HCT116 (cell line): ENCODE results near the gene GUCA2B. TPM values are rescaled to one million over a fixed set of nuclear protein-coding genes. Genes with fewer than 3 reads are reported as not detected.

Source experiments
- ATAC-seq: fragments of 200-7000 bp; cut with Tn5 transposase; 2 replicates; pipeline ENCODE4 v1.9.1; 2020; ENCODE audit warnings: mild to moderate bottlenecking, moderate library complexity
- BruUV-seq: library from RNA; stranded (reverse); fragments of 400-500 nt; replicated peaks from 2 replicates; lab custom pipeline; 2021; lab: Mats Ljungman, UMichigan
- CTCF ChIA-PET: fragments of 300-600 bp; sonication (Branson Sonifier 250); formaldehyde crosslinking; loops from one replicate; lab custom pipeline; 2021; ENCODE audit warnings: antibody characterized with exemption; lab: Charles Lee
- POLR2A ChIA-PET: fragments of 300-600, 350-600 bp; sonication (Branson Sonifier 250); formaldehyde crosslinking; loops from one replicate; lab custom pipeline; 2021; ENCODE audit warnings: antibody characterized with exemption; lab: Charles Lee
- RAD21 ChIA-PET, 2 experiments: fragments of 300-600 bp; sonication (Branson Sonifier 250); formaldehyde crosslinking; loops; one replicate each; lab custom pipeline; 2023; ENCODE audit warnings: low total read pairs in 2 of 2; ENCODE audit not compliant: uncharacterized antibody in 2 of 2, unreplicated experiment in 2 of 2, low non-redundant PET in 1 of 2; lab: Charles Lee
- DNase-seq: peaks from one replicate; pipeline ENCODE4 v3.0.0-alpha.2; 2010; ENCODE audit warnings: low read depth, low spot score
- H2AFZ ChIP-seq: fragments of 200-600 bp; shearing (Covaris generic), sonication (generic); 2 replicates; pipeline ENCODE4 v1.6.1; 2017; ENCODE audit warnings: low read depth, mixed run types, mixed read lengths, antibody characterized with exemption, low read length; ENCODE audit not compliant: poor library complexity, severe bottlenecking
- H3K27ac ChIP-seq: 2 replicates; pipeline ENCODE4 v1.5.1; 2012; ENCODE audit warnings: low read depth, low read length
- H3K27me3 ChIP-seq: fragments of 200-600 bp; sonication (generic); 2 replicates; pipeline ENCODE4 v1.6.1; 2016; ENCODE audit warnings: mixed run types, low read length, mixed read lengths; ENCODE audit not compliant: insufficient read depth
- H3K36me3 ChIP-seq, 2 experiments: fragments of 200-500 bp in 1 of 2; fragments of 200-600 bp in 1 of 2; sonication (Bioruptor generic) in 1 of 2; sonication (generic) in 1 of 2; 2 replicates each; pipeline versions ENCODE4 v1.5.1 to v1.6.1; 2014 to 2016; ENCODE audit warnings: low read length in 2 of 2, inconsistent platforms in 1 of 2, mixed read lengths in 1 of 2, mixed run types in 1 of 2; ENCODE audit not compliant: insufficient read depth in 2 of 2, control insufficient read depth in 1 of 2
- H3K4me1 ChIP-seq, 2 experiments: fragments of 200-600 bp in 1 of 2; sonication (generic) in 1 of 2; 2 replicates each; pipeline versions ENCODE4 v1.5.1 to v1.6.1; 2012 to 2017; ENCODE audit warnings: low read length in 2 of 2, inconsistent platforms in 1 of 2, mild to moderate bottlenecking in 1 of 2, mixed read lengths in 1 of 2, mixed run types in 1 of 2, moderate library complexity in 1 of 2; ENCODE audit not compliant: insufficient read depth in 2 of 2, control insufficient read depth in 1 of 2
- H3K4me2 ChIP-seq: fragments of 200-600 bp; sonication (generic); 2 replicates; pipeline ENCODE4 v1.6.1; 2017; ENCODE audit warnings: mixed run types, low read length, mixed read lengths
- H3K4me3 ChIP-seq, 2 experiments: fragments of 200-600 bp in 1 of 2; sonication (generic) in 1 of 2; replicated peaks in 1 of 2; 2 replicates each; pipeline ENCODE4 v1.5.1; 2011 to 2016; ENCODE audit warnings: low read length in 2 of 2, control low read depth in 1 of 2, low read depth in 1 of 2, mild to moderate bottlenecking in 1 of 2, mixed read lengths in 1 of 2, mixed run types in 1 of 2
- H3K79me2 ChIP-seq: fragments of 200-600 bp; sonication (generic); 2 replicates; pipeline ENCODE4 v1.6.1; 2017; ENCODE audit warnings: mild to moderate bottlenecking, mixed run types, low read length, moderate library complexity, mixed read lengths; ENCODE audit not compliant: insufficient read depth
- H3K9ac ChIP-seq: fragments of 200-600 bp; sonication (generic); 2 replicates; pipeline ENCODE4 v1.6.1; 2016; ENCODE audit warnings: low read length, mixed read lengths
- H3K9me2 ChIP-seq: fragments of 200-600 bp; sonication (generic), shearing (Covaris generic); 2 replicates; pipeline ENCODE4 v1.6.1; 2017; ENCODE audit warnings: mixed run types, mild to moderate bottlenecking, moderate library complexity; ENCODE audit not compliant: insufficient read depth
- H3K9me3 ChIP-seq, 2 experiments: fragments of 200-500 bp in 1 of 2; fragments of 200-600 bp in 1 of 2; sonication (Bioruptor generic) in 1 of 2; sonication (generic) in 1 of 2; 2 replicates each; pipeline ENCODE4 v1.6.1; 2014 to 2017; ENCODE audit warnings: low read length in 2 of 2, mixed read lengths in 2 of 2, inconsistent platforms in 1 of 2, low read depth in 1 of 2, mild to moderate bottlenecking in 1 of 2, mixed run types in 1 of 2, moderate library complexity in 1 of 2; ENCODE audit not compliant: control insufficient read depth in 1 of 2, insufficient read depth in 1 of 2
- H4K20me1 ChIP-seq: fragments of 200-600 bp; sonication (generic), shearing (Covaris generic); 2 replicates; pipeline ENCODE4 v1.6.1; 2017; ENCODE audit warnings: mixed run types, mild to moderate bottlenecking, moderate library complexity; ENCODE audit not compliant: insufficient read depth
- CTCF ChIP-seq, 3 experiments: fragments of 200-600 bp in 1 of 3; sonication (generic) in 1 of 3; IDR thresholded peaks in 2 of 3; conservative IDR thresholded peaks in 1 of 3; 2 replicates each; pipeline ENCODE4 v1.5.1; 2012 to 2017; ENCODE audit warnings: low read depth in 2 of 3, low read length in 2 of 3, antibody characterized with exemption in 1 of 3, borderline replicate concordance in 1 of 3, control low read depth in 1 of 3, mild to moderate bottlenecking in 1 of 3, mixed read lengths in 1 of 3, mixed run types in 1 of 3, moderate library complexity in 1 of 3; ENCODE audit not compliant: insufficient read depth in 1 of 3
- RAD21 ChIP-seq: IDR thresholded peaks from 2 replicates; pipeline ENCODE4 v1.6.1; 2012; ENCODE audit warnings: low read depth, mild to moderate bottlenecking
- TCF7L2 ChIP-seq: IDR thresholded peaks from 2 replicates; pipeline ENCODE4 v1.7.0; 2011; ENCODE audit warnings: borderline replicate concordance, inconsistent platforms; ENCODE audit not compliant: insufficient read depth, insufficient read length; ENCODE audit errors: extremely low read depth
- intact Hi-C: fragments of 100-400 bp; cut with micrococcal nuclease; formaldehyde crosslinking; loops from 2 replicates; pipeline ENCODE4 v1.10.0; 2022
- total RNA-seq: library from RNA; stranded (reverse); gene quantifications from one replicate; pipeline ENCODE4 v1.2.1, GENCODE V29; 2021; ENCODE audit not compliant: unreplicated experiment

Gene GUCA2B
- total RNA-seq, 1 experiment from 2014 or later = not detected

- Histone ChIP-seq H3K9me3 (no peaks in the 10 kb centered on the region), H3K9me2 (no peaks in the 10 kb centered on the region), H3K4me1 (peaks cover 4 to 14% of the 10 kb centered on the region in 2 experiments), H3K4me3 (no peak overlapping the region), H4K20me1 (0 out of 2 replicates have a peak, but pooled peaks cover 5% of the 10 kb centered on the region), H3K4me2 (no peak overlapping the region), H3K27me3 (no peaks in the 10 kb centered on the region), H3K36me3 (no peaks in the 10 kb centered on the region), H3K9ac (no peak overlapping the region), H3K79me2 (no peaks in the 10 kb centered on the region), H3K27ac (no peak overlapping the region), H2AFZ (no peak overlapping the region)
- TF ChIP-seq TCF7L2 (no peak), RAD21 (peak; percentile 82), CTCF (IDR thresholded peaks at IDR 0.05 in 2 of 3, conservative IDR thresholded peaks at IDR 0.05 in 1 of 3; ENCODE audit: borderline replicate concordance in 1 of 3, insufficient read depth in 1 of 3, low read depth in 2 of 3, low read length in 2 of 3) (peak; percentile 70 to 98 (median 93); a peak in 5 of 6 replicates)
- ChIA-PET POLR2A (no interaction called here), RAD21 (interaction anchor here in 1 of 2 experiments (1.1 kb wide), 1 partner anchor 361 kb away, joined by 3 read pairs; no protein-coding TSS in a partner anchor), CTCF (interaction anchor here (0.6 to 2.3 kb wide), 22 partner anchors 9 to 812 kb away, joined by 3 to 21 read pairs (median 4); partner anchors contain the start of genes C1orf50 and P3H1)
- DNase-seq (no peak), ATAC-seq (peak; percentile 82)
- BruUV-seq = no TSS peak
- intact Hi-C loops = loop anchor here (1.0 to 10.0 kb wide), 4 partner anchors 26 to 909 kb away; no protein-coding TSS in a partner anchor
Observed at GRCh38 chr1:42173155-42173933, 20.1 kb downstream of the GUCA2B start.
